Astrocyte of the cerebellum (primary cell): ENCODE data around the gene ERVH48-1.
"Not testable (repeated sequence)": the region's sequence is repeated elsewhere in the genome, so short reads cannot be mapped to it uniquely, and the experiment has no call there.

Experiments used
- DNase-seq: peaks from one replicate; pipeline ENCODE4 v3.0.0-alpha.2; 2011; ENCODE audit warnings: low read depth
- H3K4me3 ChIP-seq: 2 replicates; pipeline ENCODE4 v1.5.1; 2011; ENCODE audit warnings: mild to moderate bottlenecking, low read depth, low read length, moderate library complexity
- CTCF ChIP-seq: IDR thresholded peaks from 2 replicates; pipeline ENCODE4 v1.5.1; 2012; ENCODE audit warnings: low read length, low read depth, moderate library complexity, mild to moderate bottlenecking; ENCODE audit errors: missing control alignments
- in situ Hi-C: cut with HindIII; loops from 2 replicates; pipeline ENCODE4 v1.10.0; 2017; ENCODE audit warnings: low sequenced_read_pairs

Gene ERVH48-1

GRCh38 chr21:42942244-42942643, 16.8 kb upstream of the ERVH48-1 start:
- in situ Hi-C loops: no loop called here
- no peak for TF ChIP-seq CTCF
- H3K4me3 ChIP-seq: no peak overlapping the region
- no peak for DNase-seq

GRCh38 chr21:42941696-42942085, 16.3 kb upstream of the ERVH48-1 start:
- DNase-seq: no peak
- no peak overlapping the region for H3K4me3 ChIP-seq
- TF ChIP-seq CTCF: no peak
- in situ Hi-C loops: no loop called here

GRCh38 chr21:42939582-42940413, 14.4 kb upstream of the ERVH48-1 start:
- H3K4me3 ChIP-seq: no peak overlapping the region
- peak; percentile 98 for DNase-seq
- no peak for TF ChIP-seq CTCF
- in situ Hi-C loops: no loop called here

GRCh38 chr21:42938606-42938995, 13.2 kb upstream of the ERVH48-1 start:
- DNase-seq, in situ Hi-C loops, H3K4me3 ChIP-seq: not testable (repeated sequence)

- no peak overlapping the region for H3K4me3 ChIP-seq
- DNase-seq: no peak
- in situ Hi-C loops: no loop called here
- TF ChIP-seq CTCF: no peak
Measured at GRCh38 chr21:42937960-42938605, 12.7 kb upstream of the ERVH48-1 start.

- DNase-seq, H3K4me3 ChIP-seq, in situ Hi-C loops: not testable (repeated sequence)
Measured at GRCh38 chr21:42937034-42937940, 11.9 kb upstream of the ERVH48-1 start.

- H3K4me3 ChIP-seq: not testable (repeated sequence)
Measured at GRCh38 chr21:42936360-42936759, 10.9 kb upstream of the ERVH48-1 start.

GRCh38 chr21:42933973-42934372, 8.5 kb upstream of the ERVH48-1 start:
- DNase-seq, H3K4me3 ChIP-seq, in situ Hi-C loops: not testable (repeated sequence)

More at GRCh38 chr21:42936360-42936759, 10.9 kb upstream of the ERVH48-1 start:
- DNase-seq, in situ Hi-C loops: not testable (repeated sequence)

- DNase-seq, in situ Hi-C loops, H3K4me3 ChIP-seq: not testable (repeated sequence)
Measured at GRCh38 chr21:42933137-42933970, 7.9 kb upstream of the ERVH48-1 start.

- DNase-seq, in situ Hi-C loops, H3K4me3 ChIP-seq: not testable (repeated sequence)
Measured at GRCh38 chr21:42932378-42933136, 7.1 kb upstream of the ERVH48-1 start.
